ENCODE results near the gene ELOVL4.

ELOVL4 gene

DNA sequence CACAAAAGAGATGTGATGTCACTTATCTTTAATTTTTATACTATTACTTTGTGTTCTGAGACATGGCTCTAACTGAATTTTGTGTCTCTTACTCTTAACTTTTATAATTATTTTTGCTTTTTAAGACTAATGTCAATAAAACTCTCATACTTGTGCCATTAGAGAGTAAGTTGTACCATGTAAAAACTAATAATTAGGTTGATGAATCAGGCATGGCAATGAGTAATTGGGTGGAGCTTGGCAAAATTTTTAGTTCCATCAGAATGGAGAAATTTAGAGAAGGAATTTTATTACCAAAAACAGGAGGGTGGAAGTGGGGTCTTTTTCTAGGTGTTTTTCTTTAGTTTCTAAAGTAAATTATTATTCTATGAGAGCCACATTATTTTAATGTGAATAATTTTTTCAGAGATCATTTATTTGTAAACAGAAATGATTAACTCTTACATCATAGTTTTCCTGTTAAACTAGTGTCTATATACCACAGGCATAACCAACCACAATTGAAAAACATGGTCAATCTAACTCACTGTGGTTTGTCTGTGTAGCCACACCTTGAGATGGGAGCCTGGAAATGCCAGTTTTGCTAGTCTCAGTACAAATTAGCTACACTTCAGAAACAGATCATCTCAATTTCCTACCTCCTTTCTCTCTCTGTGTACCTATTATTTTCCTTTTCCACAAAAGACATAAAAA, 51.8 kb downstream of the ELOVL4 start:
- DNase-seq (ENCODE audit: low read depth in 2 of 2) = peak in 1 of 2 donors; percentile 7
- TF ChIP-seq, protein P1, sequence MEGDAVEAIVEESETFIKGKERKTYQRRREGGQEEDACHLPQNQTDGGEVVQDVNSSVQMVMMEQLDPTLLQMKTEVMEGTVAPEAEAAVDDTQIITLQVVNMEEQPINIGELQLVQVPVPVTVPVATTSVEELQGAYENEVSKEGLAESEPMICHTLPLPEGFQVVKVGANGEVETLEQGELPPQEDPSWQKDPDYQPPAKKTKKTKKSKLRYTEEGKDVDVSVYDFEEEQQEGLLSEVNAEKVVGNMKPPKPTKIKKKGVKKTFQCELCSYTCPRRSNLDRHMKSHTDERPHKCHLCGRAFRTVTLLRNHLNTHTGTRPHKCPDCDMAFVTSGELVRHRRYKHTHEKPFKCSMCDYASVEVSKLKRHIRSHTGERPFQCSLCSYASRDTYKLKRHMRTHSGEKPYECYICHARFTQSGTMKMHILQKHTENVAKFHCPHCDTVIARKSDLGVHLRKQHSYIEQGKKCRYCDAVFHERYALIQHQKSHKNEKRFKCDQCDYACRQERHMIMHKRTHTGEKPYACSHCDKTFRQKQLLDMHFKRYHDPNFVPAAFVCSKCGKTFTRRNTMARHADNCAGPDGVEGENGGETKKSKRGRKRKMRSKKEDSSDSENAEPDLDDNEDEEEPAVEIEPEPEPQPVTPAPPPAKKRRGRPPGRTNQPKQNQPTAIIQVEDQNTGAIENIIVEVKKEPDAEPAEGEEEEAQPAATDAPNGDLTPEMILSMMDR (IDR thresholded peaks at IDR 0.05; ENCODE audit: low read depth, low read length) = no peak
- no peak overlapping the region for H3K4me3 ChIP-seq (replicated peaks in 1 of 2; ENCODE audit: low read depth in 2 of 2, low read length in 2 of 2)

DNA sequence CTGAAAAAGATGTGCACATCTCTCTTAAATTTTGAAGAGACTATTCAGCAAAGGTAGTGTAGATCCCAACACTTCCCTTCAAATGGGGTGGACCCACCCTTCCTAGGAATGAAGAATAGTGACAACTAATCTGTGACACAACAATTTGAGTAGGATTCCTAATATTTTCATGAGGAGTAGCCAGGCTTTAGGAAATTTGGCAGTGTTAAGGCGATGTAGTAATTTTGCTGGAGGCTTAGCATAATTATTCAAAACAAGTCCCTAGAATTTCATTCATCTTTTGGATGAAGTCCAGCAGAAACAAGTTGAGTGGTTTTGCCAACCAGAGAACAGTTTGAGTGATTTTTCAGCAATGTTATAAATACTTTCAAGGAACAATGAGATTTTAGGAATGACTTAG, 52.4 kb downstream of the ELOVL4 start:
- DNase-seq (ENCODE audit: low read depth in 2 of 2) = peak; percentile 5 to 26
- TF ChIP-seq, protein P1 (IDR thresholded peaks at IDR 0.05; ENCODE audit: low read depth, low read length) = no peak
- H3K4me3 ChIP-seq (replicated peaks in 1 of 2; ENCODE audit: low read depth in 2 of 2, low read length in 2 of 2) = no peak overlapping the region

DNA sequence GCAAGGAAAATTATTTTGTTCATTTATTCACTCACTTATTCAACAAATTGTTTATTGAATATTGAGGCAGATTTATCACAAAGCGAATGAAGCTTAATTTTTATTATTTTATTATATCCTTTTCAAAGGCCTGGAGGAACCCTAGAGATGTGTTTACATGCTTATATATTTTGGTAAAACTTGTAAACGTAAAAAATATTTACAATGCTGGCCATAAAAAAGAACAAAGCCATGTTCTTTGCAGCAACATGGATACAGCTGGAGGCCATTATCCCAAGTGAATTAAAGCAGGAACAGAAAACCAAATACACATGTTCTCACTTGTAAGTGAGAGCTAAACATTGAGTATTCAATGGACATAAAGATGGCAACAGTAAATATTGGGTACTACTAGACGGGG, 58.8 kb downstream of the ELOVL4 start:
- TF ChIP-seq, protein P1 (IDR thresholded peaks at IDR 0.05; ENCODE audit: low read depth, low read length) = no peak
- DNase-seq (ENCODE audit: low read depth in 2 of 2) = no peak
- H3K4me3 ChIP-seq (replicated peaks in 1 of 2; ENCODE audit: low read depth in 2 of 2, low read length in 2 of 2) = no peak overlapping the region

DNA sequence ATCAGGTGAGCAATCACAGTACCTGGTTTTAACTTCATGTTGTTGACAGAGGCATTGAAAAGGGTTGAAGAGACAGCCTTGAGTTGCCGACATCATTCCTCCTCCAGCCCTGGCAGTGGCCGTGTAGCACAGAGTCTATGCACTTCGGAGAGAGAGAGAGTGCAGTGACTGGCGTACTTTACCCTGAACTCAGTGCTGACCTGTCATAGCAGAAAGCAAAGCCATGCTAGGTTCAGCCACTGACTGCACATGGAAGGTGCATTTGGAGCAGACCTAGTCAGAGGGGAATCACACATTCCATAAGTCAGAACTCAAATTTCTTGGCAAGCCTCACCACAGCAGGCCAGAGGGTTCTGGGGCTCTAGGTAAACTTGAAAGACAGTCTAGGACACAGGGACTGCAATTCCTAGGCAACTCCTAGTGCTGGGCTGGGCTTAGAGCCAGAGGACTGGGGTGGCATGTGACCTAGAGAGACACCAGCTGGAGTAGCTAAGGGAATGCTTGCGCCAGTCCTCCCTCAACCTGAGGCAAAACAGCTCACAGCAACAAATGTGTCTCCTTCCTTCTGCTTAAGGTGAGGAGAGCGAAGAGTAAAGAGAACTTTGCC, 69.1 kb downstream of the ELOVL4 start:
- TF ChIP-seq, protein P1 (IDR thresholded peaks at IDR 0.05; ENCODE audit: low read depth, low read length) = no peak
- peak in 1 of 2 donors; percentile 8 for DNase-seq (ENCODE audit: low read depth in 2 of 2)
- H3K4me3 ChIP-seq (replicated peaks in 1 of 2; ENCODE audit: low read depth in 2 of 2, low read length in 2 of 2) = no peak overlapping the region

DNA sequence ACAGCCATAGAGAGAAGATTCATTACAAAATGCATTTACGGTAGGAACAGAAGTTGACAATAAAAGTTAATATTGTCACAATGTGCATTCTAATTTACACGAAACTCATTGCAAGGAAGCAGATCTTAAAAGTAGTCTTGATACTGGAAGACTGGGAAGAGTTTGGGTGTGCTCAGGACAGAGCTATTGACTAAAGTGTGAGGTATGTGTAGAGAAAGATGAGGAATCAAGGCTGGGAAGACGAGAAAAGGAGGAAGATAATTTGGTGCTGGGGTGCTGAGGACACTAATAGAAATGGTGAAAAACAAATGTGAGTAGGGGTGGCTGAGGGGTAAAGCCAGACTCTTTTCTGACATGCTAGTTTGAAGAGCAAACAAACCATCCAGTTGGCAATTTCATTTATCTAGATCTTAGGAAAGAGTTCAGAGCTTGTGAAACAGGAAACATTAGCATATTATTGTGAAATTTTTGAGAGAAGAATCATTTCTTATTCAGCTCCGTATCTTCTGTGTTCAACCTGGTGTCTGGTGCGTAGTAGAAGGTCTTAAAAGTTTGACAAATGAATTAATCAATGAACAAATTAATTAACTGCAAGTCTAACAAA, 72.7 kb downstream of the ELOVL4 start:
- TF ChIP-seq, protein P1 (IDR thresholded peaks at IDR 0.05; ENCODE audit: low read depth, low read length) = no peak
- no peak overlapping the region for H3K4me3 ChIP-seq (replicated peaks in 1 of 2; ENCODE audit: low read depth in 2 of 2, low read length in 2 of 2)
- peak; percentile 17 to 47 for DNase-seq (ENCODE audit: low read depth in 2 of 2)

DNA sequence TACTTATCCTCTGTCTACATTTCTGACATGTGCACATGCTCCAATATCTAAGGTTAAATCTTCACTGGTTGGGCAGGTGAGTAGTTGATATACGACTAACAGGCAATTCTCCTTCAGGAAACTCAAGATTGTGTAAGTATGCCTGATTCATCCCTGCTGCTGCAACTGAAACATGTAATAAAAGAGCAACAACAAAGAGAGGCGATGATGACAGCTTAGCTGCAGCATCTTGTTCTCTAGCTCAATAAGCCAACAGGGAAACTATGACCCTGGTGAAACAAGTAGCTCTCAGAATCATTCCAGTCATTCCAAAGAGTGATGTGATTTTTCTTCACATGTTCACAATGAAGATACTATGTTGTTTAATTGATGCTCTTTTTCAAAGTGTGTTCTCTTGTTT, 74.4 kb downstream of the ELOVL4 start:
- TF ChIP-seq, protein P1 (IDR thresholded peaks at IDR 0.05; ENCODE audit: low read depth, low read length) = no peak
- H3K4me3 ChIP-seq (replicated peaks in 1 of 2; ENCODE audit: low read depth in 2 of 2, low read length in 2 of 2) = no peak overlapping the region
- peak; percentile 38 to 87 for DNase-seq (ENCODE audit: low read depth in 2 of 2)

All from cardiac fibroblast (primary cell).